Gastroesophageal sphincter (tissue), 3 donors: ENCODE results near the gene VAMP4.

Experiments used
- CTCF ChIP-seq, 4 experiments: fragments of 200-600 bp in 2 of 4; fragments of 450-650 bp in 2 of 4; sonication (generic) in 1 of 4; IDR thresholded peaks; one replicate each; pipeline ENCODE4 v1.5.1; 2017 to 2019; ENCODE audit warnings: antibody characterized with exemption in 4 of 4, mild to moderate bottlenecking in 2 of 4, moderate library complexity in 2 of 4
- POLR2AphosphoS5 ChIP-seq: sonication (generic); formaldehyde crosslinking; IDR thresholded peaks from one replicate; pipeline ENCODE4 v1.6.1; 2017; ENCODE audit warnings: antibody characterized with exemption

DNA sequence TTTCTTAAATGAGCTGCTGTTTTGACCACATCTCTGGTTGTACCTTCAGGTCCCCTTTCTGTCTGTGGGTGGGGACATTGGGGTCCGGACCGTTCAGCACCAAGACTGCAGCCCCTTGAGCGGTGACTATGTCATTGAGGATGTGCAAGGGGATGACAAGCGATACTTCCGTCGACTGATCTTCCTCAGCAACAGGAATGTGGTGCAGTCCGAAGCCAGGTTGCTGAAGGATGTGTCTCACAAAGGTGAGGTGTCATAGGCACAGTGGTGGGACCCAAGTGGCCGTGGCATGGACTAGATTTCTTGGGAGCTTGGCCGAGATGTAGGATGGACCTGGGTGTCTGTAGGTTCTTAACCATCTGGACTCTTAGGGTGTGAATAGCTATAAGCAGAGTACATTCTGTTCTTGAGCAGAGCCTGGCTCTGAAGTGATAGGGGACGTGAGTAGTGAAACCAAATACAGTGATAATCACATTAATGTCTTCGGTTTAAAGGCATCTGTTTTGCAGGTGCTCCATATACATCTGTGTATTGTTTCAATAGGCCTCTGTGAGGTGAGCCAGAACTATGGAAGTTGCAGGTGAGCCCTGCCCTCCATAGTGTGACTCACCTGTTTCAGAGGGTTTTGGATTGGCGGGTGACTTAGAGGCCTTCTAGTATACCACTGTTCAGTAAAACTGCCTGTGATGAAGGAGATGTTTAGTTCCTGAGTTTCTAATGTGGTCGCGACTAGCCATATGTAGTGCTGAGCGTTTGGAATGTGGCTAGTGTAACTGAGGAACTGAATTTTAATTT lies 46.0 kb upstream of the VAMP4 start:
- TF ChIP-seq CTCF (IDR thresholded peaks at IDR 0.05) (no peak), POLR2AphosphoS5 (no peak)
